K562 (cell line): ENCODE data around the gene TSPAN3. TPM values are rescaled to one million over a fixed set of nuclear protein-coding genes. Genes with fewer than 3 reads are reported as not detected.
A peak's percentile ranks its signal among the peaks of the same experiment; 100 is the strongest.

Source experiments
- BCOR ChIP-seq: fragments of 450-650 bp; IDR thresholded peaks from 2 replicates; pipeline ENCODE4 v1.6.1; 2016
- ESRRB ChIP-seq: fragments of 250-450 bp; sonication (Bioruptor Pico); IDR thresholded peaks from 2 replicates; pipeline ENCODE4 v1.5.0; 2020; ENCODE audit warnings: mild to moderate bottlenecking, moderate library complexity, borderline replicate concordance
- GATAD2B ChIP-seq: fragments of 450-650 bp; IDR thresholded peaks from 2 replicates; pipeline ENCODE4 v1.6.1; 2017; ENCODE audit warnings: mild to moderate bottlenecking, borderline replicate concordance
- HINFP ChIP-seq: fragments of 450-650 bp; conservative IDR thresholded peaks from 2 replicates; pipeline ENCODE4 v1.6.1; 2016; ENCODE audit warnings: missing genetic modification characterization, low read depth, mild to moderate bottlenecking, control low read depth, missing compliant biosample characterization
- IRF1 ChIP-seq: sonication (generic); formaldehyde crosslinking; IDR thresholded peaks from 2 replicates; pipeline ENCODE4 v1.8.0; 2022; ENCODE audit warnings: missing genetic modification reagents, mild to moderate bottlenecking, borderline replicate concordance
- MXI1 ChIP-seq: IDR thresholded peaks from 2 replicates; pipeline ENCODE4 v1.6.1; 2011; ENCODE audit warnings: low read depth, mild to moderate bottlenecking, improper control_type of control experiment, low read length
- NCOR1 ChIP-seq: fragments of 450-650 bp; IDR thresholded peaks from 2 replicates; pipeline ENCODE4 v1.6.1; 2016; ENCODE audit warnings: mild to moderate bottlenecking, moderate library complexity
- PHF8 ChIP-seq: fragments of 200-600 bp; sonication (generic); IDR thresholded peaks from 2 replicates; pipeline ENCODE4 v1.6.1; 2012; ENCODE audit warnings: mixed run types, mild to moderate bottlenecking, inconsistent platforms, low read length, moderate library complexity, borderline replicate concordance
- POLR3A ChIP-seq: IDR thresholded peaks from 2 replicates; pipeline ENCODE4 v1.6.1; 2011; ENCODE audit warnings: borderline replicate concordance, mild to moderate bottlenecking, moderate library complexity; ENCODE audit not compliant: insufficient read length, insufficient read depth; ENCODE audit errors: extremely low read depth
- PREB ChIP-seq: sonication (generic); formaldehyde crosslinking; IDR thresholded peaks from 2 replicates; pipeline ENCODE4 v1.8.1; 2023; ENCODE audit warnings: mild to moderate bottlenecking, missing genetic modification reagents
- RNF2 ChIP-seq: sonication (generic); IDR thresholded peaks from 2 replicates; pipeline ENCODE4 v1.6.1; 2016
- SAFB2 ChIP-seq: fragments of 200-400 bp; formaldehyde crosslinking; IDR thresholded peaks from 2 replicates; pipeline ENCODE4 v1.6.1; 2018; ENCODE audit warnings: borderline replicate concordance, low read length, low read depth, moderate library complexity; ENCODE audit not compliant: severe bottlenecking
- SMAD3 ChIP-seq: fragments of 450-650 bp; formaldehyde crosslinking; conservative IDR thresholded peaks from 2 replicates; pipeline ENCODE4 v1.4.0; 2020; ENCODE audit warnings: mild to moderate bottlenecking
- SRSF3 ChIP-seq: fragments of 200-400 bp; formaldehyde crosslinking; IDR thresholded peaks from 2 replicates; pipeline ENCODE4 v1.6.1; 2016; ENCODE audit warnings: mild to moderate bottlenecking, low read length, moderate library complexity; ENCODE audit not compliant: insufficient read depth
- THRAP3 ChIP-seq: fragments of 450-650 bp; IDR thresholded peaks from 2 replicates; pipeline ENCODE4 v1.6.1; 2016; ENCODE audit warnings: mild to moderate bottlenecking, inconsistent platforms, borderline replicate concordance
- ZBTB34 ChIP-seq: fragments of 250-450 bp; sonication (Bioruptor Pico); IDR thresholded peaks from 2 replicates; pipeline ENCODE4 v1.8.0; 2021; ENCODE audit warnings: mild to moderate bottlenecking, moderate library complexity
- ZNF224 ChIP-seq: sonication (generic); formaldehyde crosslinking; IDR thresholded peaks from 2 replicates; pipeline ENCODE4 v1.8.0; 2022; ENCODE audit warnings: mild to moderate bottlenecking, missing genetic modification reagents
- ZNF24 ChIP-seq: fragments of 450-650 bp; IDR thresholded peaks from 2 replicates; pipeline ENCODE4 v1.6.1; 2016
- ZNF282 ChIP-seq: sonication (generic); formaldehyde crosslinking; IDR thresholded peaks from 2 replicates; pipeline ENCODE4 v1.8.1; 2023; ENCODE audit warnings: missing genetic modification reagents
- ZNF354B ChIP-seq: fragments of 250-450 bp; sonication (Bioruptor Pico); IDR thresholded peaks from 2 replicates; pipeline ENCODE4 v1.4.0; 2020
- ZNF398 ChIP-seq: fragments of 250-450 bp; sonication (Bioruptor Pico); IDR thresholded peaks from 2 replicates; pipeline ENCODE4 v1.8.0; 2021; ENCODE audit warnings: moderate library complexity, mild to moderate bottlenecking, inconsistent platforms
- ZNF408 ChIP-seq: fragments of 250-450 bp; sonication (Bioruptor Pico); IDR thresholded peaks from 2 replicates; pipeline ENCODE4 v1.4.0; 2020; ENCODE audit warnings: low read depth, mild to moderate bottlenecking, moderate library complexity
- polyA plus RNA-seq, 8 experiments: library from polyadenylated mRNA; depleted of rRNA in 4 of 8; stranded (reverse) in 5 of 8; unstranded in 3 of 8; fragments of >200 nt; fragmentation: Nextera tagmentation in 2 of 8; fragmentation: Illumina TruSeq in 1 of 8; extraction: Ambion mirVana in 2 of 8; extraction: Trizol in 1 of 8; gene quantifications; 2 replicates each; pipeline versions ENCODE4 v1.2.1 to v1.2.3, GENCODE V29; 2011 to 2014; ENCODE audit warnings: inconsistent platforms in 1 of 8, missing spikeins in 1 of 8
- total RNA-seq, 7 experiments: library from RNA; depleted of rRNA in 6 of 7; stranded (reverse); fragments of >200 nt in 6 of 7; fragmentation: Illumina TruSeq in 2 of 7; extraction: Trizol in 2 of 7; gene quantifications; 2 replicates each; pipeline versions ENCODE4 v1.2.1 to v1.2.3, GENCODE V29; 2011 to 2021; ENCODE audit warnings: low replicate concordance in 1 of 7

The TSPAN3 gene
- total and polyA plus RNA-seq, 9 of the 15 experiments (the other 6 are each of a cell fraction or from before 2014, with no cell fraction given): 14.3 to 144 (median 71.1) TPM

- no peak for TF ChIP-seq SMAD3
- no peak for TF ChIP-seq POLR3A
- no peak for TF ChIP-seq ZNF408 (CRISPR knock-in tag)
- TF ChIP-seq SRSF3: no peak
- no peak for TF ChIP-seq BCOR
- TF ChIP-seq PREB (CRISPR knock-in tag): no peak
- TF ChIP-seq ZNF282 (CRISPR knock-in tag): no peak
- TF ChIP-seq NCOR1: no peak
- TF ChIP-seq RNF2: no peak
- no peak for TF ChIP-seq THRAP3
- TF ChIP-seq ZNF24: 0 out of 2 replicates have a peak, but pooled peaks have one; percentile 13
- TF ChIP-seq SAFB2: no peak
- TF ChIP-seq IRF1: no peak
- peak; percentile 64; the same call in 1 of the 2 replicates for TF ChIP-seq GATAD2B
- no peak for TF ChIP-seq ZBTB34 (CRISPR knock-in tag)
- no peak for TF ChIP-seq MXI1
- no peak for TF ChIP-seq ZNF224 (CRISPR knock-in tag)
- TF ChIP-seq PHF8: peak; percentile 92; the same call in 1 of the 2 replicates
- TF ChIP-seq HINFP (tag): no peak
- no peak for TF ChIP-seq ESRRB (CRISPR knock-in tag)
- no peak for TF ChIP-seq ZNF398 (CRISPR knock-in tag)
- no peak for TF ChIP-seq ZNF354B (CRISPR knock-in tag)
These were observed at the start of gene TSPAN3 (continued) for GRCh38 chr15:77070495-77071304.
